Fibroblast of upper back skin (primary cell): Measurements from ENCODE around the gene C1orf174.
"Not testable (repeated sequence)": the region's sequence is repeated elsewhere in the genome, so short reads cannot be mapped to it uniquely, and the experiment has no call there.

Experiments
- DNase-seq: peaks from one replicate; pipeline ENCODE4 v3.0.0-alpha.2; 2013

C1orf174 gene

GRCh38 chr1:3925256-3925655 lies 25.2 kb upstream of the C1orf174 start:
- DNase-seq = no peak

GRCh38 chr1:3924825-3925220 lies 24.8 kb upstream of the C1orf174 start:
- DNase-seq = peak; percentile 16

- DNase-seq = no peak
Measured at GRCh38 chr1:3924186-3924824, 24.2 kb upstream of the C1orf174 start.

DNA sequence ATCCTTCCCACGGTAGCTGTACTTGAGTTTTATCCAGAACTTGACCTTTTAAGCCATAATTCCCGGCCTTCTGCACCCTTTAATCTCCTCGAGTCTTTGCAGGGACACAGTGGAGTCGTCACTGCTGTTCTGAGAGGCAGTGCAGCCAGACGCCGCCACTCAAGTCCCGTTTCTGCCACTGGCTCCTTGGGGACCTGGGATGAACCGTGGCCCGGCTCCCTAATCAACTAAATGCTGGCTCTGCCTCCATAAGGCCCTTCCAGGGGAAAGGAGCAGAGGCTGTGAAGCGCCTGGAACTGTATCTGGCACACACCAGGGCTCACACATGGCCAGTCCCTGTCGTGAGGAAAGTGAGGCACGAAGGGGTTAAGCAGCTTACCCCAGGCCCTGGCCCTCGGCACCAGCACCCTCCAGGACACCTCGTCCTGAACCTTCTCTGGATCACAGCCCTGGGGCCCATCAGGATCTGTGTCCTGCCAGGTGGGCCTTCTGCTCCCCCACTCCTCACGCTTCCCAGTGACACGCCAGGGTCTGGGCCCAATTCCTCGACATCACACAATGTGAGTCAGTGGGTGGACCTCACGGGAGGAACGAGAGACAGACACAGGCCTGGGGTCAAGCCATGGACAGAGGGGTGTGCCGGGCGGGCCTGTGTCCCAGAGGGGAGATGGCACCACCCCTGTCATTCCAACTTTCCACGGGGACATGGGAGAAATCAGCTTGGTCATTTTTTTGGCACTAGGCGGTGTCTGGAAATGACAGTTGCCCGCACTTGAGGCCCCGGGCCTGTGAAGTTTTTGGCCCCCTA lies 23.5 kb upstream of the C1orf174 start:
- no peak for DNase-seq

- no peak for DNase-seq
Measured at GRCh38 chr1:3922851-3923250, 22.8 kb upstream of the C1orf174 start.

DNA sequence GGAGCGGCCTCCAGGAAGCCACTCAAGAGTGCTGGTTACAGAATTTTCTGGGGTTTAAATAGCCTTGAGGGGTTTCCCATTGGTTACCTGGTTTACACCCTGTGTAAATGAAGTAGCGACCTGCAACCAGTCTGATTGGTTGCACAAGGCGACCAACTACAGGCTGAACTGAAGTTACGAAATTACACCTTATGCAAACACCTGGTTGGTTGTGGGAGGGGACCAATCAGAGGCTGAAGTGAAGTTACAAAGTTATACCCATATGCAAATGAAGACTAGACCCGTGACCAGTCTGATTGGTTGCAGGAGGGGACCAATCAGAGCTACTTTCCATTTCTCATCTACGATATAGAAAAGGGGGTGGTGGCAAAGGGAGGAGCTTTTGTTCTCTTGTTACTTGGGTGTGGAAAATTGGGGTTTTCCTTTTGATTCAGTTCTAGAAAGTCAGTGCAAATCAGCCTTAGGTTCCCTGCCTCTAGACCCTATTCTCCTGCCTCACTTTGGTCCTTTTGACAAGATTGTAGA lies 22.2 kb upstream of the C1orf174 start:
- DNase-seq = no peak

DNA sequence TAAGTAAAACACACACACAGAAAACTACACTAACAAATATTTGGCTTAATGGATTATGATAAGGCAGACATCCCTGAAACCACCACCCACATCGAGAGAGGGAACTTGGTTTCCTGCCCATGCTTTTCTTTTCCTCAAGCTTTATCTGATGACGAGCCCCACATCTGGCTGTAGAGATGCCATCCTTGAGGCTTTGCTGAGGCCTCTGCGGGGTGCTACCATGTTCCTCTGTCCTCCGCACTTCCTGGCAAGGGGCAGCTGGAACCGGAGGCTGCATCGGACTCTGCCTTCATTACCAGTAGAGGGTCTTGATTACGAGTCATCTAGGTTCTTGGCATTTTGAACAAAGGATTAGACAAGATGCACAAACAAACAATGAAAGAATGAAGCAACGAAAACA lies 21.7 kb upstream of the C1orf174 start:
- no peak for DNase-seq

GRCh38 chr1:3919706-3920105 lies 19.6 kb upstream of the C1orf174 start:
- no peak for DNase-seq

GRCh38 chr1:3918966-3919611 lies 19.0 kb upstream of the C1orf174 start:
- no peak for DNase-seq

GRCh38 chr1:3918359-3918758 lies 18.3 kb upstream of the C1orf174 start:
- not testable (repeated sequence) for DNase-seq

GRCh38 chr1:3917761-3918160 lies 17.7 kb upstream of the C1orf174 start:
- no peak for DNase-seq

GRCh38 chr1:3915551-3916121 lies 15.6 kb upstream of the C1orf174 start:
- DNase-seq = no peak

- DNase-seq = no peak
Measured at GRCh38 chr1:3914911-3915310, 14.8 kb upstream of the C1orf174 start.

GRCh38 chr1:3914331-3914851 lies 14.3 kb upstream of the C1orf174 start:
- no peak for DNase-seq

DNA sequence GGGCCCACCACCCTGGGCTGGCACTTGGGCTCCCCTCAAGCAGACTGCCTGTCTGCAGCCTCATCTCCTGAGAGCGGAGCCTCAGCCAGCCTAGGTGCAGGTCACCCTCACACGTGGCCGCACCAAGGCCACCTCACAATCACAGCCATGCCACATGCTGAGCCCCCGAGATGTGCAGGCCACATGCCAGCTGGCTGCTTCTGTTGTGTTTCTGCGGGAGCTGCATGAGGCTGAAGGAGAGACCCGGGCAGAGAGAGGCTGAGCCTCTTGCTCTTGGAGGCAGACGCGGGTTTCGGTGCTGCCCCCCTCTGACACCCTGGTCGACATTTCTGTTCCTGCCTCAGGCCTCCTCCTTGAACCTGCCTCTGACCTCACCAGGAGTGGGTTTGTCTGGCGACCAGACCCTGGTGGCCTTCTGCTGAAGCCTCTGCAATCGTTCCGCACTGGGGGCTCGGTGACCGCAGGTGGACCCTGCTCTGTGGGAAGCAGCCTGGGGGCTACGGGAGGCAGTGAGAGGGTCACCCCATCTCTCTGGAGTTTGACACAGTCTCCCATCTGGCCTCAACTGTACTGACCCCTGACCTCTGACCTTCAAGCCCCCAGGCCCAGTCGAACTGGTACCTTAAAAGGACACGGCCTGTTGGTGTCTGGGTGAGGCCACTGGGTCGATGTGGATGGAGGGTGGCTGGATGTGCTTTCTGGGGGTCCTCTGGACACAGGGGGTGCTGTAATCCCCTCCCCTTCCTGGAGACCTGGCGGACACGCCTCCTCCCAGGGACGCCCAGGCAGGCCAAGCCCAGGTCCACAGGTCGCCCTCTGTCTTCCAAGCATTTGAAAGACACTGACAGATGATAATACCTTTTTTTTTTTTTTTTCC lies 13.0 kb upstream of the C1orf174 start:
- DNase-seq = no peak

DNA sequence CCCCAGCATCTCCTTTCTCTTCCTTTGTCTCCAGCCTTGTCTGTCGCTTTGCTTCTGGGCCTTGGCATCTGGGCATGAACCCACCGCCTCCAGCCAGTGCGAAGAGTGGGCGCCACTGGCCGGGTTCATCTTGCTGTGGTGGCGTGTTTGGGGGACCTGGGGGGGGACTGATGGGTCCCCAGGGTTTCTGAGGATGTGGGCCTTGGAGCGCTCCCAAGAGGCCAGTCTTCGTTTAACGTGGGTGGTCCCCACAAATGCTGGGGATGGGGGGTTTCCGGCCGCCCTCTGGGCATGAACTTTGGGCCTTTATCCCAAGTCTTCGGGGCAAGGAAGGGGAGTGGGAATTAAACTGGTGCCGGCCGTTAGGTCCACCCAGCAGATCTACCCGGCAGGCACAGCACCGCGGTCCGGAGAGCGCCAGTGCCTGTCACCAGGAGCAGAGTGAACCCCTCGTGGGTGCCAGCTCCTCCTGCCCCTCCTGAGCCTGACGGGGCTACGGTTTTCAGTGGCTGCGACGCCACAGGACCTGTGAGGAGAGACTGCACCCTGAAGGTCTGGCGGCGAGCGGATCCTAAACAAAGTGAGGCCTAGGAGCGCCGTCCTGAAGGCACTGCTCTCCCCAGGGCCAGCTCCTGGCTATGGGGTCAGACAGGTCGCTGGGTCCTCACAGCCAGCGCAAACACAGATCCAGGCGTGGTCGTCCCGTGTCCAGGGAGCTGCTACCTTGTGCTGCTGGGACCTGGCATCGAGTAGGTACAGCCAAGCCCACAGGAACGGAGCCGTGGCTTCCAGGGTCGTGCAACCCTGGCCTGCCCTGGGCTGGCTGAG lies 12.1 kb upstream of the C1orf174 start:
- DNase-seq = no peak

- peak; percentile 35 for DNase-seq
Measured at GRCh38 chr1:3910857-3911845, 11.1 kb upstream of the C1orf174 start.

DNA sequence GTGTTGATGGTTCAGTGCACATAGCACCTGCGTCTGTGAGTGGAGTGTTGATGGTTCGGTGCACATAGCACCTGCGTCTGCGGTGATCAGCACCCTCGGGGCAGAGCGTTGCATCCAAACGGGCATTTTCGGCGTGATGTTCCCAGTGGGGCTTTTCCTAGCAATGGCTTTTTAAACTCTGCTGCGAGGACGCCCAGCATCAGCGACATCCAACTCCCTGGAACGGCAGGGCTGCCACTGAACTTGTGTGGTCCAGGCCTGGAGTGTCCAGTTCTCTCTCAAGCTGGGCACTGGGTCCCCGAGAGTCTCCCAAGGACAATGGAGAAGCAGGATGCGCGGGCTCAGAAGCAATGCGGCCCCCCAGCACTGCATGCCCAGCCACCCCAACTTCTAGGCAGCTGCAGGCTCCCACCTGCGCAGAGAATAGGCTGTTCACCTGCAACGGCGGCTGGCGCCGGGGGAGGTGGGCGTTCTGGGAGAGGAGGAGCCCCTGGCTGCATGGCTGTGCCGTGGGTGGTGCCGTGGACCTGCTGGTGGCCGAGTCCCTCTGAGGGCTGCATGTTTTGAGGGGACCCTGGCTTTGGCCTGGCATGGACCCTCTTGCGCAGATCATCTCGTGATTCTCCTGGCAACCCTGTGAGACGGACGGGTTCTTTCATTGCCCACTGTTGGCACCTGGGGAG lies 10.1 kb upstream of the C1orf174 start:
- no peak for DNase-seq

DNA sequence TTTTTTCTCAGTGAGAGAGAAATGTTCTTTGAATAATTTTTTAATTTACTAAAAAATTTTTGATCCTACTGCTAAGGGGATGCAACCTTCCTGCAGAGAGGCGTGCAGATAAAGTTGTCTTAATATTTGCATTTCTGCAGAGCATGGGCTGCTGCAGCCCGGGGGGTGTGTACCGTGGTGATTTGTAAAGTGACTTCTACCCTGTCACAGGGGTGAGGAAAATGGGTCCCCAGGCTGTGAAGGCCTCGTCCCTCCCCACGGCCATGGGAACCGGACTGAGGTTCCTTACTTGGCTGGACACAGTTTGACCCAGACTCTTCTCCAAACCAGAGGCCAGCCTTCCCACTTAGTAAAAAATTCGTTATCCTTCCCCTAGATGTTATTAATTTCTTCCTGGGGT lies 9.5 kb upstream of the C1orf174 start:
- DNase-seq = no peak
